ENCODE data around the gene FCER1A.

Gene FCER1A

DNA sequence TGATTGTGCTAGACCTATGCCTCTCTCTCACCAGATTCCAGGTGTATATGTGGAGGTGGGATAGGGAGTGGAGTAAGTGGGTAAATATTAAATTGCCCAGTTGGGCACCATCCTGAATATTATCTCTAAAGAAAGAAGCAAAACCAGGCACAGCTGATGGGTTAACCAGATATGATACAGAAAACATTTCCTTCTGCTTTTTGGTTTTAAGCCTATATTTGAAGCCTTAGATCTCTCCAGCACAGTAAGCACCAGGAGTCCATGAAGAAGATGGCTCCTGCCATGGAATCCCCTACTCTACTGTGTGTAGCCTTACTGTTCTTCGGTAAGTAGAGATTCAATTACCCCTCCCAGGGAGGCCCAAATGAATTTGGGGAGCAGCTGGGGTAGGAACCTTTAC is at the start of gene FCER1A:
TSS of gene FCER1A (plus strand) at position 242 of the 400 bp plus-strand sequence. CDS start at position 271, 29 bp downstream.
- no peak for DNase-seq

DNA sequence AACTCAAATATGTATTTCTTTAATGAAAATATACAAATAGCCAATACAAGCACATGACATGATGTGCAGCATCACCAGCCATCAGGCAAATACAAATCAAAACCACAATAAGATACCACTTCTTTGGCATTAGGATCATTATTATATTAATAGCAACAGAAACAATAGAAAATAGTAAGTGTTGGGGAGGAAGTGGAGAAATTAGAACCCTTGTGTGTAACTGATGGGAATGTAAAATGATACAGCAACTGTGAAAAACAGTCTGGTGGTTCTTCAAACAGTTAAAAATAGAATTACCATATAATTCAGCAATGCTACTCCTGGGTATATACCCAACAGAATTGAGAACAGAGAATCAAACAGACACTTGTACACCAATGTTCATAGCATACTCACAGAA is 40.8 kb upstream of the FCER1A start:
- no peak for DNase-seq

DNA sequence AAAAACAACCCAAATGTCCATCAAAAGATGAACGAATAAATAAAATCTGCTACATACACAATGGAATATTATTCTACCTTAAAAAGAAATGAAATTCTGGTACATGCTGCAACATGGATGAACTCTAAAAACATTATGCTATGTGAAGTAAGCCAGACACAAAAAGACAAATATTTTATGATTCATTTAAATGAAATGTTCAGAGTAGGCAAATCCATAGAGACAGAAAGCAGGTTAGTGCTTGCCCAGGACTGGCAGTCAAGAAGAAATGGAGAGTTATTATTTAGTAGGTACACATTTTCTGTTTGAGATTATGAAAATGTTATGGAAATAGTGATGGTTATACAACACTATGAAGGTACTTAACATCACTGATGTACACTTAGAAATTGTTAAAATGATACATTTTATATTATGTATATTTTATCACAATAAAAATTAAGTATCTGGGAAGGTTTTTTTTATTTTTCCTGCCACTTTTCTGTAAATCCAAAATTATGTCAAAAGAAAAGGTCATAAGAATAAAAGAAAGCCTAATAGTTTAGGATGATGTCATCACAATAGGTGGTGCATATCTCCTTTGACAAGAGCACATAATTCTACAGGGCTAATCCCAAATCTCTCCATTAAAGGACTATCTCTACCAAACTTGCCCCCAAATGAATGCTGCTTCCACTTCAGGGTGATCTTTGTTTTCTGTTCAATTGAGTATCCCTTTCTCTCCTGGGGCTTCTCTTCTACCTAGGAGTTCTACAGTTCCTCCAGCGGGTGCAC is 40.2 kb upstream of the FCER1A start:
- DNase-seq = no peak

DNA sequence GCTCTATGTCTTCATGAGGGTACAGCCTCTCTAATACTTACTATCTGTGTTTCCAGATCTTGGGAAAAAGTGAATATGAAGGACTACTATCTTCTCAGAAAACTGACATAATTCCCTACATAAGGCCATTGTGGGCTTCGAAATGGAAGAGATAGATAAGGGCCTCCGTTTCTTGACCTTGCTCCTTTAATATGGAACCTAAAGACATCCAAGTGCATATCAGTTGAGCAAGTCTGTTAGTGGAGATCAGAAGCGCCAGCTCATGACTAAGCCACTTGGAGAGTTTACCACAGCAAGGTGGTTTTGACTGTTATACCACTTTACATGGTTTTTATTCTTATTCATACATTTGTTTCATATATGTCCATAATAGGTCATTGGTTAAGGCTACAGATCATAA is 35.3 kb upstream of the FCER1A start:
- DNase-seq = no peak

DNA sequence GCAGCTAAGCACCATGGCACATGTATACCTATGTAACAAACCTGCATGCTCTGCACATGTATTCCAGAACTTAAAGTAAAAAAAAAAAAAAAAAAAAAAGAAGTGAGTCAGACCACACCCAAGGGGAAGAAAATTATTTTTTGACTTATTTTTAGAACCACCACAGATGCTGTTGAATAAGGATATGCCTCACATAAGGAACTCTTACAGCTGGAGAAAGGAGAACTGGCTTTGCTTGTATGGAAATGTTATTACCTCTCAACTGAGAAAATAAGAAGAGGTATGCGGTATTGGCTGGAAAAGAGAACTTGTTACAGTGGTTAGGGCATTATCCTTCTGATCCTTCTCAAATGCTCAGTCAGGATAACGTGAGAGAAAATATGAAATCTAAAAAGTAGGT is 27.5 kb upstream of the FCER1A start:
- DNase-seq = no peak

DNA sequence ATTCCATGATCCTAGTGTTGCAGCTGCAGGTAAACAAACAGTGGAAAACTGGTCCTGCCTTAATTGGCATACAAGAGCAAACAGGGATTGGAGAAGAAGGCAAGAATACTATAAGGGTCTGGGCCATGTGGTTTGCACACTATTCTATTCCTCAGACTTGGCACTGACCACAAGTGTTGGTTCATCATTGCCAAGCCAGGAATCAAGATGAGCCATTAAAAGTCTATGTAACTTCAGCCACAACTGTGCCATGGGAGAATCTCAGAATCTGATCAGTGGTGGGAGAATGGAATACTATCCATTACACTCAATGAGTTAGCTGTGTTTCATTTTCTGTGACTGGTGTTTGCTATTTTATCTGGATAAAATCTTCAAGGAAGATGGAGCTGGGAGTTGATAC is 26.2 kb upstream of the FCER1A start:
- DNase-seq = no peak

DNA sequence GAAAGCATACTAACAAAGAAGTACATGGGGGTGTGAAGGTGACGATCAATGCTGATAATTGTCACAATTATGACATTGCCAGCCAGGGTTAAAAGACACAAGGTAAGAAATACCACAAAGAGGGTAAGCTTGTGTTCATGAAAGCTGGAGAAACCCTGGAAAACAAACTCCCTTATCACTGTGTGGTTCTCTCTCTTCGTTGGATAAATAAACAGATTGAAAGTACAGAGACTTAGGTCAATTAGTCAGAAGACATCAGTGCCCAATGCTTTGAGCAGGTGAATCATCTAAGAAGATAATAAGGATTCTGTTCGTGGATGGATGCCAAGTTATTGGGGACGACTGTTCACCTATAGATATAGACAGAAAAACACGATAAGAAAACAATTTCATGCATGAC is 22.4 kb upstream of the FCER1A start:
- DNase-seq = no peak

DNA sequence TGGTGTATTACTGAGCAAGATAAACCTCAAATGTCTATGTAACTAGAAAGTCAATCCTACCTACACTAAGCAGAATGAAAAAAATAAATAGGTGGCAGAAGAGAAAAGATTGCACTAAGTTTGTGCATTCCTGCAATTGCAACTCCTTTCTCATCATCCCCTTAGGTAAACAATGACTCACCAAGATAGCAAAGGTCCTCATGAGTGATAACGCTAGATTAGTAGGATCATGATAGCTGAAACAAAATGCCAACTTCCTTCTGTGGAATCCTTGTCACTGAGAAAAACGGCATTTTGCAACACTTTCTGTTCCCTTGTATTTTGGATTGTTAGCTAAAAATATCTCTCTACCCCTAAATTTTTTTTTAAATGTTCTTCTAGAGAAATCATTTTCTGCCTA is 20.0 kb upstream of the FCER1A start:
- DNase-seq = no peak

DNA sequence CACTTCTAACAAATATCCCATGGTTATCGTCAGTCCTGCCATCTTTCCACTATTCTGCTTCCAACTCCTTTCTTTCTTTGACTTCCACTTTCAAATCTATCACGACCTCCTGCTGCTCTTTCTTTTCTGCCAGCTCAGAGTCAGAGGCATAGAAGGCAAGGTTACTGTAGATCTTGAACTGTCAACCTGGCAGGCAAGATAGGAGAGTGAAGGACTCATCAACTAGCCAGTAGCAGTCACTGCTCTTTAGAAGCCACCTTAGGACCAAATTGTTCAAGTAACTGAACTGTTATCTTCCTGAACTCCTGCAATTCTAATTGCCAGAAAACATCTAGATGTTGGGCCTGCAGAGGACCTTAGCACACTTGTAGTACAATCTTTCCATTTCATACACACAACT is 13.1 kb upstream of the FCER1A start:
- DNase-seq = no peak

DNA sequence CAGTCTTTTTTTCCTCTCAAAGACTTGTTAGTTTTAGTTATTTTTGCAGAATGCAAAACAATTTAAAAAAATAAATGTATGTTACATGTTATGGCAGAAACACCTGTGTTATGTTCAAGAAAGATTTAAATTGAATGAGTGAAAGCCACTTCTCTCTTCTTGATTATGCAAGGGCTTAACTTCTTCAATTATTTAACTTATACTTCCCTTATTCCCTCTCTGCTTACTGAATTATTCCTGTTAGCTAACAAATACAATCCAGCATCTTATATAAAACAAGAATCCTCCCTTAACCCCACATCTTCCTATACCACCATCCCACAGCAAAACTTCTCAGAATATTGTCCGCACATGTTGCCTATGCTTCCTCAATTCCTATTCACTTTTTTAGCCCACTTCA is 10.7 kb upstream of the FCER1A start:
- DNase-seq = no peak

DNA sequence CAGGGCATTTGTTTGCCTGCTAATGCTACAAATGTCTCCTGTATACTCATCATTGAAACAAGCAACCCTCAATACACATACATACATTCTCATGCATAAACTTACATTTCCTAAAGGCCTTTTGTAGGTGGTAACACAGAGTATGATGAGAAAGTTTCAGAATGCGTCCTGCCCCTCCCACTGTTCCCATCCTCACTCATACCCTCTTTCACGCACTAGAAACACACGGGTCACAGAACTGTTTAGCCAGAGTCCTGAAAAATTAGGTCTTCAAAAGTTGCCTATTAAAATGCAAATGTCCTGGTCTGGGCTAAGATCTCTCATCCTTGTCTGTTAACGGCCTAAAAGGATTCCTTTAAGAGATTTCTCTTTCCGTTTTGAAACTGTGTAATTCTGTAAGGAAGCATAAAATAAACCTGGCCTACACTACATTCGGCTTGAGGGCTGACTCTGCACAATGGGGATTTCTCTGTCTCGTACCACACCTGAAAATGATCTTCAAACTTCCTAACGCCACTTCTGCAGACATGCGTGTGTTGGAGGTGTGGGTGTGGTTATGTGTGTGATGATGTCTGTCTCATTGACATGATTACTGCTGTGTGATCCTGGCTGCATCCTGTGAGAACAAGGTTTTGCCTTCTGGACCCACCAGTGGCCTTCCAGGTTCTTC is 5.3 kb upstream of the FCER1A start:
- DNase-seq = no peak

DNA sequence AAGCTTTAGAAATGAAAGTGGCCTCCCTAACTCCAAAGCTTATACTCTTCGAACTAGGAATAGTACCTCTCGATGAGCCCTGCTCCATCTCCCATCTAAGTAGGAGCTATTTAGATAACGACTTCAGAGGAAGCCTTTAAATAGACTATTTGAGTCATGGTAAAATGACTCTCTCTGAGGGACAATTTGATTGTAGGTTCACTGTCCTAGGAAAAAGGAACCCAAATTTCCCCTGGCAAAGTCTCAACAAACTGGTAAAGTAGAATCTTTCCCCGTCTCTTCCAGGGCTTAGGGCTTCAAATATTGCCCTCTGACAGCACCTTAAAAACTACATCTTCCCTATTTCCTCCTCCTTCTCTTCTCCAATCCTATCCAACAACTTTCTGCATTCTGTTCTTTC is 2.0 kb upstream of the FCER1A start:
- DNase-seq = no peak

DNA sequence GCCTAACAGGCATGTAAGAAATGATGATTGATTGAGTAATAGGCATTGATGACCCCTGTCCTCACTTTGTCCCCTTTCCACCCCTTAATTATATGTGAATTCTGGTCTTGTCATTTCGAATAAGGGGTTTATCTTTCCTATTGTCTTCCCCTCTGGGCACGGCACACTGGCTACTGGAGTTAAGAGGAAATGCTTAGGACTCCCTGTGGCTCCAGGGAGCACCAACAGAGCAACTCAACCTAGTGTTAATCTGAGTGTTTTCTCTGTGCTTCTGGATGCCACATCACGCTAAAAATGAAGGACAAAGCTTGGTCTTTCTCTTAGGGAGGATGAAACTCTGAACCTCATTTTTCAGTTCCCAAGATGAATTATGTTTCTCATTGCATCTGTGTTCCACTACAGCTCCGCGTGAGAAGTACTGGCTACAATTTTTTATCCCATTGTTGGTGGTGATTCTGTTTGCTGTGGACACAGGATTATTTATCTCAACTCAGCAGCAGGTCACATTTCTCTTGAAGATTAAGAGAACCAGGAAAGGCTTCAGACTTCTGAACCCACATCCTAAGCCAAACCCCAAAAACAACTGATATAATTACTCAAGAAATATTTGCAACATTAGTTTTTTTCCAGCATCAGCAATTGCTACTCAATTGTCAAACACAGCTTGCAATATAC is 5.3 kb downstream of the FCER1A start:
- no peak for DNase-seq

DNA sequence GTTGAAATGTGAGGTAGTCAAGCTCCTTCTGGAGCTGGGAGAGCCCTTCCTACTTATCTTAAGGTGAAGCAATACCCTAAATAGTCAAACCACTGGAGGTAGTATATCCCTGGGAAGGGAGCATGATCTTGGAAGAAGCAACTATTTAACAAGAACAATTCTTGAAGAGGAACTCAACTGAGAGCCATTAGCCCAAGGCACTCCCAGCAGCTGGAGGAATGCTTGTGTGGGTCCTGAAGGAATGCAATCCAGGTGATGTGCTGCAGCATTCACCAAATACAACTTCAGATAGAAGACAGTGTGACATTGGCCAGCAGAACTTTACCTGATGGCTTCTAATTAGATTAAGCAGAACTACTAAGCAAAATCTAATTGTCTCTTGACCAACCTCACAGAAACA is 9.5 kb downstream of the FCER1A start:
- no peak for DNase-seq

DNA sequence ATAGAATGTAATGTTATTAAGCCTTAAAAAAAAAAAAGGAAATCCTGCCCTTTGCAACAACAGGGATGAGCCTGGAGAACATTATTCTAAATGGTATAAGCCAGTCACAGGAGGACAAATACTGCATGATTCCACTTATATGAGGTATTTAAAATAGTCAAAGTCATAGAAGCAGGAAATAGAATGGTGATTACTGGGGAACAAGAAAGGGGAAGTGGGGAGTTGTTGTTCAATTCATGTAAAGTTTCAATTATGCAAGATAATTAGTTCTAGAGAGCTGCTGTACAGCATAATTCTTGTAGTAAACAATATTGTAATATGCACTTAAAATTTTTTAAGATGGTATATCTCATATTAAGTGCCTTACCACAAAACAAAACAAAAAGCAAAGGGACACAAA is 13.2 kb downstream of the FCER1A start:
- no peak for DNase-seq

DNA sequence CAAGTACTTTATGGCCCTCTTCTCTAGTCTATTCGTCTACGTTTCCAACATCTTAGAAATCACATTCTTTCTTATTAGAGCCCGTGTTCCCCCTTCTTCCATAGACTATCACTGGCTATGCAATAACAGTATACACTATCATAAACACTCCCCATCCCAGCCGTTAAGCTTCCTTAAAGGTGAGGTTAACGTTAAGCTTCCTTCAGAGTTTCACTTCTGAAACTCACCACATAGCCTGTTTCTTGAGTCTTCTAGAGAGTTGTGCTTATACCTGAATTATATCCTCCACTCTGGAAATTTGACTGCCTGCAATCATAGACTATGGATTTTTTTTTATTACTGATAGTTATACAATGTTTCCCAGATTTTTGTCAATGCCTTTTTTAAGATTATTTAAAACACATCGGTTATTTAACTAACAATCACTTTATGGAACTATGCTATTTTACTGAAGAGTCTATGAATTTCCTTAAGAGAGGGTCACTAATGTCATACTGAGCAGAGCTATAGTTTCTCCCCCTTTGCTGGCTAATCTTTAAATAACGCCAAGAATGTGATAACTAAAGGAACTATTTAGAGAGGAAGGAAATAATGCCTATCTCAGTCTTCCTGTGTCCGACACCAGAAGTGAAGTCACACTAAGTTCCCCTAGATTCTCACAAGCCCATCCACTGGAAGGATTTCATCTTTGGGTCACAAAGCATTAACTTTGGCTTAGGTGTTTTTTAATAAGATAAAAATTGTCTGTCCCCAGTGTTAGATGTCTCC is 16.8 kb downstream of the FCER1A start:
- DNase-seq = no peak

DNA sequence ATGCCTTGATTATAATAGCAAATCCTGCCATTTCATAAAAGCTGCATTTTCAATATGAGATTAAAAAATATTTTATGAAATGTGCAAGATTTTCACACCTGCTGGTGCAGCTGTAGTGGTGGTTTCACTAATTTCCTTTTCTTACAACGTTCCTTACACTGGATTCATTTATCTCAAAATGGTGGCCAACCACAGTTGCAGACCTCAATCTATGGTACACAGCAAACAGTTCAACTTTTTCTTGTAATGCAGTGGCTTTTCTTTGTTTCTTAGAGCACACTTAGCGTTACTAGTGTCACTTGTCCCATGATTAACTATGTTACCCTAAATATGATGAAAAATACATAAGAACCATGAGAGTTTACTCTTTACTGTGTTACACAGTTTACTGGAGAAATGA is 32.7 kb downstream of the FCER1A start:
- DNase-seq = no peak

DNA sequence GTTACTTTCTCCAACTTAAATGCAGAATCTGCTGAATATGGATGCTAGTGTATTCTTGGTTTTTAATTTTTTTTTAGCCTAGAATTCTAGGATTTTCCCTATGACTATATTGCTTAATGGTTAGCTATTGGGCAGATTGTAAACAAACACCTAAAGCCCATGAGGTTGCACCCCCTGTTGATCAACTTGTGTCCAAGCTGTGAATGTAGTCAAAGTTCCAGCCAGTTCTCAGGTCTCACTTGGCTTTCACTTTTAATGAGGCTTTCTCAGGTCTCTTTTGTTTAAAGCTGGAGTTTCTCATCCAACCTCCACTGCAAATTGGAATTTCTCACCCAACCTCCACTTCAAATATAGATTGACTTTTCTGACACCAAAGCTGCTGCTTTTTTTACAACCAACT is 35.9 kb downstream of the FCER1A start:
- DNase-seq = no peak

DNA sequence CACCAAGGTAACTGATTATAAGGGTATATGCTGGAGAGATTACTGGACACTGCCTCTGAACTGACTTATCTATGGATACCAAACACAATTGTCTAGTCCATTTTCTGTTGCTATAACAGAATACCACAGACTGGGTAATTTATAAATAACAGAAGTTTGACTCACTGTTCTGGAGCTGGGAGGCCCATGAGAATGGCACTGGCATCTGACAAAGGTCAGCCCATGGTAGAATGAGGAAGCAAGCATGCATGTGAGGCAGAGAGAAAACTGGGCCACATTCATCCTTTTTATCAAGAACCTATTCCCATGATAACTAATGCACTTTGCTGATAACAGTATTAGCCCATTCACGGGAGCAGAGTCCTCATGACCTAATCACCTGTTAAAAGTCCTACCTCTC is 37.4 kb downstream of the FCER1A start:
- DNase-seq = no peak

DNA sequence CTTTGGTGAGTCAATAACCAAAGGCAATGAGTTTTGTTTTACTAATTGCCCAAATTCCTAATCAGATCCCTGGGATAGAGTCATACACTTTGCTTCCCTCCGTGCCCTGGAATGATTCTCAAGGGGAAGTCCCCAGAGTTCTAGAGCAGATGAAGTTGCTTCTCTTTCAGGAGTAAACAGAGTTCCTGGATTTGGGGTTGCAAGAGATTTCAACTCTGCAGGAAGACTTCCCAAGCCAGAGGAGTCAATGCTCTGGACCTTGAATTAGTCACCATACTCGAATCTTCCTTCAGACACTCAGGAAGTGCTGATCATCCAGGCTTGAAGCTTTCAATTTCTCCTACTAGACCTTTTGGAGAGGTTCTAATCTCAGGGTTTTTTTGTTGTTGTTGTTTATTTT is 39.6 kb downstream of the FCER1A start:
- DNase-seq = no peak

DNA sequence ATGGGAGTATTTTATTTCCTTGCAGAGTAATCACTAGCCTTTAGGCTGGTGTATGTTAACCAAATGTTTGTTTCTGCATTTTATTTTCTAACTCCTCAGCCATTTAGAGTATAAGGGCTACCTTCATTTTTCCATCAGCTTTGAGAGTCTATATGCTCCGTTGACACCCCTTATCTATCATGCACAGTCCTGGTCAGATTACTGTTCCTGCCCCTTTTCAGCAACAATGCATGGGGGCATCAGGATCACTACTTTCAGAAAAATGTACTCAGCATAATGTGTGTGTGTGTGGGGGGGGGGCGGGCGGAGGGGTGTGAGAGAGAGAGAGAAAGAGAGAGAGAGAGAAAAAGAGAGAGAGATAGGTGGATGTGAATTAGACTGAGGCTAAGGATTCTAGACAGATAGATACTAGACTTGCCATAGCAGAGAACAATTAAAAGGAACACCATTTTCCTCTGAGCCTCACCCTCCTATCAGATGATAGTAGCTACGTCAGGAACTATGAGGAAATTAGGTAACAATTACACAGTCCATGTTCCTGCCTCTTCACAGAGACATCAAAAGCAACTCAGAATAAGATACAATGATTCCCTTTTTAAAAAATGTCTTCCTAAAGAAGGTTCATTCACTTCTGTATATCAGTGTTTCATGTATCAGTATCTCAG is 40.8 kb downstream of the FCER1A start:
- no peak for DNase-seq
